ENCODE measurements around the gene HADHB.

- TF ChIP-seq ZNF274 (IDR thresholded peaks at IDR 0.05; ENCODE audit: low read depth, low read length), result no peak
- TF ChIP-seq YY1 (IDR thresholded peaks at IDR 0.05; ENCODE audit: insufficient read depth, insufficient read length), result no peak
Observed at GRCh38 chr2:26251893-26252292, 7.2 kb downstream of the HADHB start.
